Hematopoietic multipotent progenitor cell treated with erythropoietin and hydrocortisone succinate and interleukin-3 and kit ligand, for 4 days (in vitro differentiated cells): ENCODE data around the gene DENND1B.

Experiments
- DNase-seq: peaks from one replicate; pipeline ENCODE4 v3.0.0-alpha.2; 2015

DENND1B gene

GRCh38 chr1:197541411-197541810 is 233.9 kb downstream of the DENND1B start:
- DNase-seq: no peak

- peak; percentile 81 for DNase-seq
These were observed 248.4 kb downstream of the DENND1B start for GRCh38 chr1:197526736-197527371.

- peak; percentile 71 for DNase-seq
These were observed 254.1 kb downstream of the DENND1B start for GRCh38 chr1:197521118-197521739.

- DNase-seq: peak; percentile 63
These were observed 255.4 kb downstream of the DENND1B start for GRCh38 chr1:197519741-197520334.

GRCh38 chr1:197515421-197515820 is 259.9 kb downstream of the DENND1B start:
- no peak for DNase-seq

- no peak for DNase-seq
These were observed 264.4 kb downstream of the DENND1B start for GRCh38 chr1:197510691-197511378.

GRCh38 chr1:197496722-197497121 is 278.6 kb downstream of the DENND1B start:
- no peak for DNase-seq

GRCh38 chr1:197491505-197491904 is 283.8 kb downstream of the DENND1B start:
- peak; percentile 16 for DNase-seq

- DNase-seq: peak; percentile 28
These were observed 288.3 kb downstream of the DENND1B start for GRCh38 chr1:197486946-197487345.

- no peak for DNase-seq
These were observed 289.5 kb downstream of the DENND1B start for GRCh38 chr1:197485790-197486189.

- DNase-seq: no peak
These were observed 294.2 kb downstream of the DENND1B start for GRCh38 chr1:197481101-197481500.

GRCh38 chr1:197480446-197480845 is 294.8 kb downstream of the DENND1B start:
- DNase-seq: no peak

GRCh38 chr1:197472141-197472540 is 303.1 kb downstream of the DENND1B start:
- DNase-seq: no peak

GRCh38 chr1:197471248-197471985 is 303.9 kb downstream of the DENND1B start:
- DNase-seq: no peak

GRCh38 chr1:197470330-197470729 is 304.9 kb downstream of the DENND1B start:
- DNase-seq: no peak

- peak; percentile 86 for DNase-seq
These were observed 305.6 kb downstream of the DENND1B start for GRCh38 chr1:197469620-197470210.

GRCh38 chr1:197468543-197469175 is 306.6 kb downstream of the DENND1B start:
- peak; percentile 63 for DNase-seq

- no peak for DNase-seq
These were observed 307.4 kb downstream of the DENND1B start for GRCh38 chr1:197467881-197468280.

GRCh38 chr1:197466813-197467212 is 308.5 kb downstream of the DENND1B start:
- peak; percentile 71 for DNase-seq

GRCh38 chr1:197465528-197466327 is 309.6 kb downstream of the DENND1B start:
- no peak for DNase-seq

- DNase-seq: peak; percentile 69
These were observed 311.2 kb downstream of the DENND1B start for GRCh38 chr1:197464044-197464443.
